ENCODE measurements around the gene SLC5A2.
"Not testable (repeated sequence)": the region's sequence is repeated elsewhere in the genome, so short reads cannot be mapped to it uniquely, and the experiment has no call there.

The SLC5A2 gene

GRCh38 chr16:31475946-31476302 is 7.0 kb upstream of the SLC5A2 start:
- DNase-seq (ENCODE audit: low read depth), result no peak

DNA sequence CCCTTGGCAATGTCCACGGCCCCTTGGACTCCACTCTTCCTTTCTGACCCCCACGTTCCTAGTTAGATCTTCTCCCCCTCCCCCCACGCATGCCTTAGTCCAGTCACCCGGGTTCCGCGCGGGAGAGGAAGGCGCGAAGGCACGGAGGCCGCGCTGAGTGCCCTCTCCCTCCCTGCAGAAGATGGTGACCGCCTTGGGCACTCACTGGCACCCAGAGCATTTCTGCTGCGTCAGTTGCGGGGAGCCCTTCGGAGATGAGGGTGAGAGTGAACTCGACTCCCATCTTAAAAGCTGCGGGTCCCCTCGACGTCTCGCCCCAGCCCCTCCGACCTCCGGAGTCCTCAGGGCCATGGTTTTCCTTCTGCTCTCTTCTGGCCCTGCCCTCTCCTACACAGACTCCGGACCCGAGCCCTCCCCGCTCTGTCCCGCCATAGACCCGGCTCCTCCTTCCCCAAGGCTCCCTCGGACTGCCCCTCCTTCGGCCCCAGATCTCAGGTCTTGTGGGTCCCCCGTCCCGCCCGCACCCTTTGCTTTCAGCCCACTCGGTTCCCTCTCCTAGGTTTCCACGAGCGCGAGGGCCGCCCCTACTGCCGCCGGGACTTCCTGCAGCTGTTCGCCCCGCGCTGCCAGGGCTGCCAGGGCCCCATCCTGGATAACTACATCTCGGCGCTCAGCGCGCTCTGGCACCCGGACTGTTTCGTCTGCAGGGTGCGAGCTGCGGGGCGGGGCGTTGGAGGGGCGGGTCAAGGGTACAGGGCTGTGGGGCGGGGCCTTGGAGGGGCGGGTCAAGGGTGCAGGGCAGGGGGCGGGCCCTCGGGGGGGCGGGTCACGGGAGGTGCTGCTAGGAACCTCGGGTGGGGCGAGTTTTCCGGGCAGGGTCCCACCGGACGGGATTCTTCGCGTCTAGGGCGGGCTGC is 6.4 kb upstream of the SLC5A2 start:
- peak; percentile 82 for DNase-seq (ENCODE audit: low read depth)

- no peak for DNase-seq (ENCODE audit: low read depth)
Observed at GRCh38 chr16:31477220-31478216, 5.4 kb upstream of the SLC5A2 start.

GRCh38 chr16:31478956-31479355 is 4.0 kb upstream of the SLC5A2 start:
- DNase-seq (ENCODE audit: low read depth), result no peak

DNA sequence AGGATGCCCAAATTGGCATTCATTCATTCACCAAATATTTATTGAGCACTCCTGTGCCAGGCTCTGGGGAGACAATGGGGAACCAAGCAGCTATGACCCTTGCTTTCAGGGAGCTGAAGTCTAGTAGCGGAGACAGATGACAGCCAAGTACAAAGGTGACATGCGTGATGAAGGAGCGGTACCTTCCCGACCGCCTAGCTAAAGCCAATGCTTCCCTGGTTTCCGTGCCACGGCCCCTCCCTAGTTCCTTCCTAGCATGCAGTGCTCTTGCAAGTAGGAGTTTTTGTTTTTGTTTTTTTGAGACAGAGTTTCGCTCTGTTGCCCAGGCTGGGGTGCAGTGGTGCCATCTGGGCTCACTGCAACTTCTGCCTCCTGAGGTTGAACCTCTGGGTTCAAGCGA is 3.2 kb upstream of the SLC5A2 start:
- DNase-seq (ENCODE audit: low read depth), result no peak

DNA sequence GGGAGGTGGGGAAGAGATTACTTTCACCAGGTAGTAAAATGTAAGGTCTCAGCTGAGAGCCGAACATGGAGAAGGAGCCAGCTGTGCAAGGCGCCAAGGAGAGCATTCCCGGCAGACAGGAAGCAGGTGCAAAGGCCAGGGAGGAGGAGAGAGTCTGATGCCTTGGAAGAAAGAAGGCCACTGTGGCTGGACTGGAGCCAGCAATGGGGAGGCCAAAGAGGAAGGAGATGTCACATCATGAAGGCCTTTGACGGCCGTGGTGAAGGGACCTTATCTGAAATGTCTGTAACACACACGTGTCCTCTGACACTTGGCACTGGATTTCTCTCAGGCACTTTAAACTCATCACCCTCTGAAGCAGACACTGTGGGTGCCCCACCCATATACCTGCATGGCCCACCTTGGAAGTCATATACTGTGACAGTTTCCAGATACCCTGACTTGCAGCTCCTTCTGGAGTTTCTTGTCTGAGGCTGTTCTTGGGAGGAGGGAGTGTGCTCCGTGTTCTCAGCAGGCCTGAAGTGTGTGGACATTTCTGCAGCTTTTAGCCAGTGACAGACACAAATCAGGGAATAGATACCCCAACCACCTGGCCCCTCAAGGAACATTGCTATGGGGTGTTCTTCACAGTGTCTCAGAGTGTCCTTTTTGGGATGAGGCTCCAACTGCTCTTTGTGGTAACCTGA is 1.9 kb upstream of the SLC5A2 start:
- no peak for DNase-seq (ENCODE audit: low read depth)

- DNase-seq (ENCODE audit: low read depth), result not testable (repeated sequence)
Observed at GRCh38 chr16:31484048-31484447, 1.1 kb downstream of the SLC5A2 start.

DNA sequence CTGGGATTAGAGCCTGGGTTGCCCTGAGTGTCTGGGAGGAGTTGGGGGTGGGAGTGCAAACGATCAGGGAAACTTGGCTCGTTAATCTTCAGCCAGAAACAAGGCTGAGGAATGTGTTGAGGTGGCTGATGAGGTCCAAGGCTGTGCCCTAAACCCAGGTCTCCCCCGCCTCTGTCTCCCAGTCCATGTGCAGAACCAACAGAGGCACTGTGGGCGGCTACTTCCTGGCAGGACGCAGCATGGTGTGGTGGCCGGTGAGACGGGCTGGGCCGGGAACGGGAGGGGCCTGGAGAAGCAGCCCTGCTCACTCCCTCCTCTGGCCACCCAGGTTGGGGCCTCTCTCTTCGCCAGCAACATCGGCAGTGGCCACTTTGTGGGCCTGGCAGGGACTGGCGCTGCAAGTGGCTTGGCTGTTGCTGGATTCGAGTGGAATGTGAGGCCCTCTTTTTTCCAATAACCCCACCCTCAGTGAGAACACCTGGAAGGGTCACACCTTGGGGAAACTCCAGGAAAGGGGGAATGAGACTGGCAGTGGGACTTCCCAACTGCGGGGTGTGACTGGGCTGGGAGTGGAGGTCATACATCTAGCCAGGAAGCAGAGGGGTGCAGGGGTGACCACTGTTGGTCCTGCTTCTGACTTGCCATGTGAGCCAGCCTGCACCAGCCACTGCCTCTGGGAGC is 1.7 kb downstream of the SLC5A2 start:
- no peak for DNase-seq (ENCODE audit: low read depth)

GRCh38 chr16:31485571-31485970 is 2.6 kb downstream of the SLC5A2 start:
- DNase-seq (ENCODE audit: low read depth), result no peak

- DNase-seq (ENCODE audit: low read depth), result no peak
Observed at GRCh38 chr16:31486045-31486444, 3.1 kb downstream of the SLC5A2 start.

- DNase-seq (ENCODE audit: low read depth), result no peak
Observed at GRCh38 chr16:31487071-31487719, 4.3 kb downstream of the SLC5A2 start.

DNA sequence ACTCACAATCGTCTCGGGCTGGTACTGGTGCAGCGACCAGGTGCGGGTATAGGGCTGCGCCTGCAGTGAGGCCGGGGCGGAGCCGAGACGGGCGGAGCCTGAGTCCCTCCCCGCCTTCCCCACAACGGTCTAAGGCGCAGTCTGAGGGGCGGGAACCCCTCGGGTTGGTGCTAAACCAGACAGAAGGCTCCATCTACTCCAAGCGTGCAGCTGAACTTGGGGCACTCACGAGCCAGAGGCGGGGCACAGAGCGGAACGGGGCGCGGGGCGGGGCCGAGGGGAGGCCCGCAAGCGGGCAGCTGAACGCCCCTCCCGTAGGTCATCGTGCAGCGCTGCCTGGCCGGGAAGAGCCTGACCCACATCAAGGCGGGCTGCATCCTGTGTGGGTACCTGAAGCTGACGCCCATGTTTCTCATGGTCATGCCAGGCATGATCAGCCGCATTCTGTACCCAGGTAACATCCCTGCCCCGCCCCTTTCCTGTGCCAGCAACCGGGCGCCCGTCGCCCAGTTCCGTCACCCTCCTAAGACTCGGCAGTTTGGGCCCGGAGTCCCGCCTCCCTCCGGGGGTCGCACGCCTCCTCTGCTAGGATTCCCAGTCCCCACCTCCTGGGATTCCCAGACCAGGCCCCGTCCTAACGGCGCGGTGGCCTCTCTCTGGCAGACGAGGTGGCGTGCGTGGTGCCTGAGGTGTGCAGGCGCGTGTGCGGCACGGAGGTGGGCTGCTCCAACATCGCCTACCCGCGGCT is 5.0 kb downstream of the SLC5A2 start:
- DNase-seq (ENCODE audit: low read depth), result peak; percentile 71

GRCh38 chr16:31488468-31489297 is 5.8 kb downstream of the SLC5A2 start:
- DNase-seq (ENCODE audit: low read depth), result no peak

GRCh38 chr16:31489298-31489564 is 6.3 kb downstream of the SLC5A2 start:
- DNase-seq (ENCODE audit: low read depth), result no peak

- no peak for DNase-seq (ENCODE audit: low read depth)
Observed at GRCh38 chr16:31489616-31490584, 7.0 kb downstream of the SLC5A2 start.

- no peak for DNase-seq (ENCODE audit: low read depth)
Observed at GRCh38 chr16:31491778-31492418, 9.0 kb downstream of the SLC5A2 start.

- DNase-seq (ENCODE audit: low read depth), result no peak
Observed at GRCh38 chr16:31493506-31494125, 10.7 kb downstream of the SLC5A2 start.
